ENCODE measurements around the gene LEMD2. TPM values are rescaled to one million over a fixed set of nuclear protein-coding genes. Genes with fewer than 3 reads are reported as not detected.

The LEMD2 gene
- total and polyA plus RNA-seq, 11 donors = 21.2 to 51.3 (median 25.9) TPM

GRCh38 chr6:33824461-33825154, 35.7 kb upstream of the LEMD2 start:
- peak in 1 of 5 donors; percentile 20 for DNase-seq
- Histone ChIP-seq H3K36me3 (no peaks in the 10 kb centered on the region), H3K4me3 (no peak overlapping the region), H3K27me3 (peaks cover 0 to 16% (median 0%) of the 10 kb centered on the region in 9 donors), H3K4me1 (peaks cover 0 to 13% (median 3%) of the 10 kb centered on the region in 12 donors), H3K9me3 (no peaks in the 10 kb centered on the region), H3K27ac (no peak overlapping the region)
- peak; percentile 35 to 76 (median 54) for ATAC-seq
- WGBS, 4 donors = 53 to 72% (median 59%) methylated on average over 14 to 15 of the region's 15 CpGs
- no peak for TF ChIP-seq POLR2A (IDR thresholded peaks at IDR 0.05)
- TF ChIP-seq, protein P1, sequence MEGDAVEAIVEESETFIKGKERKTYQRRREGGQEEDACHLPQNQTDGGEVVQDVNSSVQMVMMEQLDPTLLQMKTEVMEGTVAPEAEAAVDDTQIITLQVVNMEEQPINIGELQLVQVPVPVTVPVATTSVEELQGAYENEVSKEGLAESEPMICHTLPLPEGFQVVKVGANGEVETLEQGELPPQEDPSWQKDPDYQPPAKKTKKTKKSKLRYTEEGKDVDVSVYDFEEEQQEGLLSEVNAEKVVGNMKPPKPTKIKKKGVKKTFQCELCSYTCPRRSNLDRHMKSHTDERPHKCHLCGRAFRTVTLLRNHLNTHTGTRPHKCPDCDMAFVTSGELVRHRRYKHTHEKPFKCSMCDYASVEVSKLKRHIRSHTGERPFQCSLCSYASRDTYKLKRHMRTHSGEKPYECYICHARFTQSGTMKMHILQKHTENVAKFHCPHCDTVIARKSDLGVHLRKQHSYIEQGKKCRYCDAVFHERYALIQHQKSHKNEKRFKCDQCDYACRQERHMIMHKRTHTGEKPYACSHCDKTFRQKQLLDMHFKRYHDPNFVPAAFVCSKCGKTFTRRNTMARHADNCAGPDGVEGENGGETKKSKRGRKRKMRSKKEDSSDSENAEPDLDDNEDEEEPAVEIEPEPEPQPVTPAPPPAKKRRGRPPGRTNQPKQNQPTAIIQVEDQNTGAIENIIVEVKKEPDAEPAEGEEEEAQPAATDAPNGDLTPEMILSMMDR (IDR thresholded peaks at IDR 0.05) = no peak
- intact Hi-C loops (cut with DNase I) = no loop called here

DNA sequence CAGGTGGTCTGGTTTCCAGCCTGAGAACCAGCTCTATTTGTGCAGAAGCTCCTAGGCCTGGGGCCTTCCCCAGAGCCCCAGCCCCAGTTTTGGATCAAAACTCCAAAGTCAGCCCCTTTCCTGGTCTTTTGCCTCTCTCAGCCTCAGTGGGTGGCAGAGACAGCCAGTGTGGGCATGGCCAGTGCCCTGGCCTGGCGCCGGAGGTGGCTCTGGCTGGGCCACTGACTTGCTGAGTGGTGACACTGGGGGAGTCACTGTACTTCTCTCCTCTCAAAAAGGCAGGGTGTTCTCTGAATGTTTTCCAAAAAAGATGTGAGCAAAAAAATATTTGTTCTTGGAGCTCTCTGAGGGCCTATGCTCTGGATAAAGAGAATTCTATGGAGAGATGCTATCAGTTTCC, 34.9 kb upstream of the LEMD2 start:
- Histone ChIP-seq H3K27ac (no peak overlapping the region), H3K4me1 (peaks cover 0 to 8% (median under 1%) of the 10 kb centered on the region in 12 donors), H3K9me3 (no peaks in the 10 kb centered on the region), H3K27me3 (peaks cover 0 to 18% (median 0%) of the 10 kb centered on the region in 9 donors), H3K4me3 (no peak overlapping the region), H3K36me3 (no peaks in the 10 kb centered on the region)
- ATAC-seq (no peak), DNase-seq (no peak)
- intact Hi-C loops (cut with DNase I) = no loop called here
- 61 to 94% (median 89%) methylated on average over 2 of the region's 2 CpGs for WGBS, 4 donors
- TF ChIP-seq POLR2A (IDR thresholded peaks at IDR 0.05) = no peak
- TF ChIP-seq, protein P1 (IDR thresholded peaks at IDR 0.05) = no peak

- DNase-seq (no peak), ATAC-seq (no peak)
- H3K36me3 ChIP-seq = no peaks in the 10 kb centered on the region
- H3K4me1 ChIP-seq = peaks cover 0 to 4% (median 0%) of the 10 kb centered on the region in 12 donors
- intact Hi-C loops (cut with DNase I) = no loop called here
- peaks cover 0 to 26% (median 0%) of the 10 kb centered on the region in 9 donors for H3K27me3 ChIP-seq
- H3K4me3 ChIP-seq = no peak overlapping the region
- no peak for TF ChIP-seq POLR2A (IDR thresholded peaks at IDR 0.05)
- TF ChIP-seq, protein P1 (IDR thresholded peaks at IDR 0.05) = peak in 1 of 12 donors; percentile 19
- H3K27ac ChIP-seq = no peak overlapping the region
- WGBS, 4 donors = 51 to 59% (median 56%) methylated on average over 10 of the region's 10 CpGs
- H3K9me3 ChIP-seq = no peaks in the 10 kb centered on the region
These were observed 33.9 kb upstream of the LEMD2 start for GRCh38 chr6:33822575-33823395.

Data from heart left ventricle (tissue), 16 donors.